ENCODE measurements around the gene TSEN34.
"Not testable (repeated sequence)": the region's sequence is repeated elsewhere in the genome, so short reads cannot be mapped to it uniquely, and the experiment has no call there.

The TSEN34 gene

DNA sequence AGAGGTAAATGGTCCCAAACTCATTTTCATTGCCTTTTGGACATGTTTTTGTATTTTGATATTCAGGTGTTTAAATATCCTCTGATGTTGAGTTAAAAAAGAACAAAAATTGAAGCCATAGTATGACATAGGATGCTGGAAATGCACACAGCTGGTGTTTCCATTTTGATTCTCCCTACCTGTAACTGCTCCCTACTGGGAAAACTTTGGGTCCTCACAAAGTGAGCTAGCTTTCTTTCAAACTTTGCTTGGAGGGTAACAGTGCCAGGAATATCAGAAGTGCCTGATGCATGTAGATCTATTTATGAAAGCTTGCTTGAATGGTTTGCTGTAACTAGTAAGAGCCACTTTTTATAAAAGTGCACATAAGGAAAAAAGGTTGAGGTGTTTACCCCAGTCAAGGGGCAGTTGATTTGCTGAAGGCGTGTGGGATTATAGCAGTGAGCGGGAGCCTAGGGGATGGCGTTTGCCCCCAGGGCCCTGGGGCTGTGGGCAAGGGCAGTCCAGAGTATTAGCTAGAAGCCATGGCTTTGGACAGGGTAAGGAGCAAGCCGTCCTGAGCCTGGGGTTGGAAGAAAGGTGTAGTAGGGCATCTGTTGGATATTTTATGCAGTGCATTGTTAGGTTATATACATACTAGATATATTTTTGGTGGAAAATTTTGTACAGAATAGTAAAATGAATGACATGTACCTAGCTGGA lies 13.8 kb downstream of the TSEN34 start:
- Histone ChIP-seq H3K9me3 (ENCODE audit: control insufficient read depth, insufficient read depth, low read length) (no peaks in the 10 kb centered on the region), H3K4me3 (ENCODE audit: low read length) (peak overlapping the region; percentile 25), H3K27me3 (ENCODE audit: control insufficient read depth, low read length) (no peaks in the 10 kb centered on the region), H3K36me3 (ENCODE audit: control insufficient read depth, low read length) (peaks cover 92% of the 10 kb centered on the region), H3K27ac (ENCODE audit: low read depth, low read length) (no peak overlapping the region), H3K4me2 (ENCODE audit: low read length) (peak overlapping the region; percentile 91), H3F3A (ENCODE audit: control insufficient read depth, insufficient read depth) (peaks cover 78% of the 10 kb centered on the region), H4K20me1 (ENCODE audit: control insufficient read depth, insufficient read depth, low read depth, low read length) (peaks cover 53% of the 10 kb centered on the region), H3K4me1 (ENCODE audit: control insufficient read depth, low read length) (peaks cover 47% of the 10 kb centered on the region), H3K9me2 (replicated peaks; ENCODE audit: control insufficient read depth, low read length) (no peaks in the 10 kb centered on the region), H3K79me2 (ENCODE audit: control insufficient read depth, low read length) (peaks cover 82% of the 10 kb centered on the region)
- no peak for TF ChIP-seq EZH2phosphoT487 (IDR thresholded peaks at IDR 0.05; ENCODE audit: borderline replicate concordance, low read length)
- TF ChIP-seq, protein P1, sequence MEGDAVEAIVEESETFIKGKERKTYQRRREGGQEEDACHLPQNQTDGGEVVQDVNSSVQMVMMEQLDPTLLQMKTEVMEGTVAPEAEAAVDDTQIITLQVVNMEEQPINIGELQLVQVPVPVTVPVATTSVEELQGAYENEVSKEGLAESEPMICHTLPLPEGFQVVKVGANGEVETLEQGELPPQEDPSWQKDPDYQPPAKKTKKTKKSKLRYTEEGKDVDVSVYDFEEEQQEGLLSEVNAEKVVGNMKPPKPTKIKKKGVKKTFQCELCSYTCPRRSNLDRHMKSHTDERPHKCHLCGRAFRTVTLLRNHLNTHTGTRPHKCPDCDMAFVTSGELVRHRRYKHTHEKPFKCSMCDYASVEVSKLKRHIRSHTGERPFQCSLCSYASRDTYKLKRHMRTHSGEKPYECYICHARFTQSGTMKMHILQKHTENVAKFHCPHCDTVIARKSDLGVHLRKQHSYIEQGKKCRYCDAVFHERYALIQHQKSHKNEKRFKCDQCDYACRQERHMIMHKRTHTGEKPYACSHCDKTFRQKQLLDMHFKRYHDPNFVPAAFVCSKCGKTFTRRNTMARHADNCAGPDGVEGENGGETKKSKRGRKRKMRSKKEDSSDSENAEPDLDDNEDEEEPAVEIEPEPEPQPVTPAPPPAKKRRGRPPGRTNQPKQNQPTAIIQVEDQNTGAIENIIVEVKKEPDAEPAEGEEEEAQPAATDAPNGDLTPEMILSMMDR (IDR thresholded peaks at IDR 0.05; ENCODE audit: low read depth, low read length, poor library complexity, severe bottlenecking): no peak

DNA sequence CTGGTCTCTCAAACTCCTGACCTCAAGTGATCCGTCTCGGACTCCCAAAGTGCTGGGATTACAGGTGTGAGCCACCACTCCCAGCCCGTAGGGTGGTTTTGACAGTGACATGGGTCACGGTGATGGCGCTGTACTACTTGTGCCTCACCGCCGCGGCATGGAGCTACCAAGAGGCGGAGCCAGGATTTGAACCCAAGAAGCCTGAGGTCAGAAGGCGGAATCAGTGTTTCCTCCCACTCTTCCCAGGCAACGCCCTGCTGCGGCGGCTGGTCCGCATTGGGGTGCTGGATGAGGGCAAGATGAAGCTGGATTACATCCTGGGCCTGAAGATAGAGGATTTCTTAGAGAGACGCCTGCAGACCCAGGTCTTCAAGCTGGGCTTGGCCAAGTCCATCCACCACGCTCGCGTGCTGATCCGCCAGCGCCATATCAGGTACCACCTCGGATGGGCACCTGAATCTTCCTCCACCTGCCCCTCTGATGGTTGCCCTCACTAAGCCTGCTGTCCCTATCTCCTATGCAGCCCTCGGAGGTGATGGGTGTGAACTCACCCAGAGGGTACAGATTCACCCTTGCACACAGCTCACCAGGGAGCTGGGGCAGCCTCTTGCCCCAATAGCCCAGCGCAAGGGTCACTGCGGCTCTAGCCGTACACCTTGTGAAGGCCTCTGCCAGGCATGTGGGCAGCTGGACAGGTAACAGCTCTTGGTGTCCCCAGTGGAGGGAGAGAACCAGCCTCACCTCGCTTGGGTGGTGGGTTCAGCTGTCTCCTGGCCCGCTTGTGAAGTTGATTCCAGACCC lies 15.1 kb downstream of the TSEN34 start:
- H3K27me3 ChIP-seq (ENCODE audit: control insufficient read depth, low read length): no peaks in the 10 kb centered on the region
- TF ChIP-seq, protein P1 (IDR thresholded peaks at IDR 0.05; ENCODE audit: low read depth, low read length, poor library complexity, severe bottlenecking): no peak
- TF ChIP-seq EZH2phosphoT487 (IDR thresholded peaks at IDR 0.05; ENCODE audit: borderline replicate concordance, low read length): no peak
- no peaks in the 10 kb centered on the region for H3K9me3 ChIP-seq (ENCODE audit: control insufficient read depth, insufficient read depth, low read length)
- peaks cover 88% of the 10 kb centered on the region for H3K36me3 ChIP-seq (ENCODE audit: control insufficient read depth, low read length)
- H3K4me1 ChIP-seq (ENCODE audit: control insufficient read depth, low read length): peaks cover 47% of the 10 kb centered on the region
- H3K79me2 ChIP-seq (ENCODE audit: control insufficient read depth, low read length): peaks cover 71% of the 10 kb centered on the region
- H3K27ac ChIP-seq (ENCODE audit: low read depth, low read length): no peak overlapping the region
- peak overlapping the region; percentile 8; the same call in 1 of the 2 replicates for H3K4me2 ChIP-seq (ENCODE audit: low read length)
- peaks cover 83% of the 10 kb centered on the region for H3F3A ChIP-seq (ENCODE audit: control insufficient read depth, insufficient read depth)
- peaks cover 51% of the 10 kb centered on the region for H4K20me1 ChIP-seq (ENCODE audit: control insufficient read depth, insufficient read depth, low read depth, low read length)
- H3K4me3 ChIP-seq (ENCODE audit: low read length): no peak overlapping the region
- H3K9me2 ChIP-seq (replicated peaks; ENCODE audit: control insufficient read depth, low read length): no peaks in the 10 kb centered on the region

- H3K4me2 ChIP-seq (ENCODE audit: low read length): peak overlapping the region; percentile 8; the same call in 1 of the 2 replicates
- no peak overlapping the region for H3K27ac ChIP-seq (ENCODE audit: low read depth, low read length)
- H3K9me2 ChIP-seq (replicated peaks; ENCODE audit: control insufficient read depth, low read length): no peaks in the 10 kb centered on the region
- H3K4me3 ChIP-seq (ENCODE audit: low read length): no peak overlapping the region
- peaks cover 44% of the 10 kb centered on the region for H3K4me1 ChIP-seq (ENCODE audit: control insufficient read depth, low read length)
- no peaks in the 10 kb centered on the region for H3K9me3 ChIP-seq (ENCODE audit: control insufficient read depth, insufficient read depth, low read length)
- H3F3A ChIP-seq (ENCODE audit: control insufficient read depth, insufficient read depth): peaks cover 78% of the 10 kb centered on the region
- TF ChIP-seq, protein P1 (IDR thresholded peaks at IDR 0.05; ENCODE audit: low read depth, low read length, poor library complexity, severe bottlenecking): no peak
- no peak for TF ChIP-seq EZH2phosphoT487 (IDR thresholded peaks at IDR 0.05; ENCODE audit: borderline replicate concordance, low read length)
- H4K20me1 ChIP-seq (ENCODE audit: control insufficient read depth, insufficient read depth, low read depth, low read length): peaks cover 45% of the 10 kb centered on the region
- H3K79me2 ChIP-seq (ENCODE audit: control insufficient read depth, low read length): peaks cover 66% of the 10 kb centered on the region
- H3K36me3 ChIP-seq (ENCODE audit: control insufficient read depth, low read length): peaks cover 82% of the 10 kb centered on the region
- H3K27me3 ChIP-seq (ENCODE audit: control insufficient read depth, low read length): no peaks in the 10 kb centered on the region
Observed at GRCh38 chr19:54206831-54207177, 15.7 kb downstream of the TSEN34 start.

GRCh38 chr19:54207193-54207592 lies 16.1 kb downstream of the TSEN34 start:
- Histone ChIP-seq H4K20me1 (ENCODE audit: control insufficient read depth, insufficient read depth, low read depth, low read length) (peaks cover 41% of the 10 kb centered on the region), H3K4me2 (ENCODE audit: low read length) (peak overlapping the region; percentile 8; the same call in 1 of the 2 replicates), H3K79me2 (ENCODE audit: control insufficient read depth, low read length) (peaks cover 62% of the 10 kb centered on the region), H3K36me3 (ENCODE audit: control insufficient read depth, low read length) (peaks cover 78% of the 10 kb centered on the region), H3K4me1 (ENCODE audit: control insufficient read depth, low read length) (peaks cover 40% of the 10 kb centered on the region), H3F3A (ENCODE audit: control insufficient read depth, insufficient read depth) (peaks cover 74% of the 10 kb centered on the region)
- not testable (repeated sequence) for H3K9me2 ChIP-seq (replicated peaks; ENCODE audit: control insufficient read depth, low read length); H3K4me3 ChIP-seq (ENCODE audit: low read length); H3K27ac ChIP-seq (ENCODE audit: low read depth, low read length); H3K9me3 ChIP-seq (ENCODE audit: control insufficient read depth, insufficient read depth, low read length); H3K27me3 ChIP-seq (ENCODE audit: control insufficient read depth, low read length)
